WTC11 (cell line): ENCODE data around the gene SMYD3. TPM values are rescaled to one million over a fixed set of nuclear protein-coding genes. Genes with fewer than 3 reads are reported as not detected.

Experiments
- ATAC-seq: fragments of 200-7000 bp; cut with Tn5 transposase; 2 replicates; pipeline ENCODE4 v1.10.0; 2021; ENCODE audit warnings: mild to moderate bottlenecking, moderate library complexity
- CTCF ChIA-PET: fragments of 300-600 bp; sonication (Branson Sonifier 250); formaldehyde crosslinking; loops from one replicate; lab custom pipeline; 2021; ENCODE audit warnings: antibody characterized with exemption; lab: Charles Lee
- POLR2A ChIA-PET: fragments of 350-600 bp; sonication (Branson Sonifier 250); formaldehyde crosslinking; loops from one replicate; lab custom pipeline; 2021; ENCODE audit warnings: antibody characterized with exemption; lab: Charles Lee
- DNase-seq: peaks from one replicate; pipeline ENCODE4 v3.0.0; 2021; ENCODE audit warnings: low spot score
- H3K27ac Mint-ChIP-seq: 2 replicates; pipeline ENCODE4 v1.8.0; 2021; ENCODE audit warnings: mixed read lengths
- H3K27me3 Mint-ChIP-seq: 2 replicates; pipeline ENCODE4 v1.8.0; 2021; ENCODE audit warnings: low read depth, mild to moderate bottlenecking, moderate library complexity, mixed read lengths
- H3K36me3 Mint-ChIP-seq: 2 replicates; pipeline ENCODE4 v1.8.0; 2021; ENCODE audit warnings: mixed read lengths
- H3K4me1 Mint-ChIP-seq: 2 replicates; pipeline ENCODE4 v1.8.0; 2022; ENCODE audit warnings: mixed read lengths
- H3K4me3 Mint-ChIP-seq: 2 replicates; pipeline ENCODE4 v1.8.0; 2021; ENCODE audit warnings: mild to moderate bottlenecking, moderate library complexity, mixed read lengths
- H3K9me3 Mint-ChIP-seq: 2 replicates; pipeline ENCODE4 v1.8.0; 2021; ENCODE audit warnings: mixed read lengths
- CBFB ChIP-seq: sonication (generic); formaldehyde crosslinking; IDR thresholded peaks from 2 replicates; pipeline ENCODE4 v1.8.1; 2022; ENCODE audit warnings: mild to moderate bottlenecking, low read depth, missing genetic modification reagents
- CREM ChIP-seq: sonication (generic); formaldehyde crosslinking; IDR thresholded peaks from 2 replicates; pipeline ENCODE4 v1.8.1; 2022; ENCODE audit warnings: mild to moderate bottlenecking, missing genetic modification reagents, moderate library complexity
- ELF4 ChIP-seq: sonication (generic); formaldehyde crosslinking; IDR thresholded peaks from 2 replicates; pipeline ENCODE4 v1.8.1; 2022; ENCODE audit warnings: low read depth, mild to moderate bottlenecking, moderate library complexity, missing genetic modification reagents
- MXD4 ChIP-seq: fragments of 250-450 bp; sonication (Bioruptor Pico); IDR thresholded peaks from 2 replicates; pipeline ENCODE4 v1.8.0; 2021; ENCODE audit warnings: mild to moderate bottlenecking, moderate library complexity, borderline replicate concordance
- NFE2L1 ChIP-seq: sonication (generic); formaldehyde crosslinking; IDR thresholded peaks from 2 replicates; pipeline ENCODE4 v1.8.1; 2023; ENCODE audit warnings: missing genetic modification reagents
- PRRX2 ChIP-seq: fragments of 250-450 bp; sonication (Bioruptor Pico); IDR thresholded peaks from 2 replicates; pipeline ENCODE4 v1.8.0; 2021; ENCODE audit warnings: mild to moderate bottlenecking
- RELA ChIP-seq: sonication (generic); formaldehyde crosslinking; IDR thresholded peaks from 2 replicates; pipeline ENCODE4 v1.8.1; 2022; ENCODE audit warnings: missing genetic modification reagents, mild to moderate bottlenecking, borderline replicate concordance
- SP1 ChIP-seq: sonication (generic); formaldehyde crosslinking; conservative IDR thresholded peaks from 2 replicates; pipeline ENCODE4 v1.8.1; 2022; ENCODE audit warnings: missing genetic modification reagents
- TCF7 ChIP-seq: sonication (generic); formaldehyde crosslinking; IDR thresholded peaks from 2 replicates; pipeline ENCODE4 v1.8.0; 2022; ENCODE audit warnings: mild to moderate bottlenecking, low read depth, missing genetic modification reagents, moderate library complexity
- TEAD1 ChIP-seq: sonication (generic); formaldehyde crosslinking; IDR thresholded peaks from 2 replicates; pipeline ENCODE4 v1.8.0; 2022; ENCODE audit warnings: mild to moderate bottlenecking, missing genetic modification reagents
- TEAD4 ChIP-seq: sonication (generic); formaldehyde crosslinking; IDR thresholded peaks from 2 replicates; pipeline ENCODE4 v1.8.0; 2022; ENCODE audit warnings: mild to moderate bottlenecking, missing genetic modification reagents
- TP53 ChIP-seq: sonication (generic); formaldehyde crosslinking; IDR thresholded peaks from 2 replicates; pipeline ENCODE4 v1.8.1; 2023; ENCODE audit warnings: mild to moderate bottlenecking, missing genetic modification reagents
- ZNF138 ChIP-seq: sonication (generic); formaldehyde crosslinking; conservative IDR thresholded peaks from 2 replicates; pipeline ENCODE4 v1.8.1; 2022; ENCODE audit warnings: mild to moderate bottlenecking, moderate library complexity, missing genetic modification reagents
- total RNA-seq: library from RNA; stranded (reverse); gene quantifications from 3 replicates; pipeline ENCODE4 v1.2.3, GENCODE V29; 2021
- TF ChIP-seq, protein P1 (sequence below): fragments of 200-600 bp; IDR thresholded peaks from 2 replicates; pipeline ENCODE4 v1.8.0; 2022; ENCODE audit warnings: antibody characterized with exemption
- TF ChIP-seq, protein P2 (sequence below): sonication (generic); formaldehyde crosslinking; IDR thresholded peaks from 2 replicates; pipeline ENCODE4 v1.8.0; 2022; ENCODE audit warnings: mild to moderate bottlenecking, missing genetic modification reagents
- TF ChIP-seq, protein P3 (sequence below): sonication (generic); formaldehyde crosslinking; IDR thresholded peaks from 2 replicates; pipeline ENCODE4 v1.8.1; 2022; ENCODE audit warnings: mild to moderate bottlenecking, missing genetic modification reagents, moderate library complexity, borderline replicate concordance
- TF ChIP-seq, protein P4 (sequence below): sonication (generic); formaldehyde crosslinking; IDR thresholded peaks from 2 replicates; pipeline ENCODE4 v1.8.1; 2023; ENCODE audit warnings: mild to moderate bottlenecking, missing genetic modification reagents, moderate library complexity
- TF ChIP-seq, protein P5 (sequence below): sonication (generic); formaldehyde crosslinking; conservative IDR thresholded peaks from 2 replicates; pipeline ENCODE4 v1.8.1; 2022; ENCODE audit warnings: mild to moderate bottlenecking, missing genetic modification reagents
- TF ChIP-seq, protein P6 (sequence below): fragments of 250-450 bp; sonication (Bioruptor Pico); IDR thresholded peaks from 2 replicates; pipeline ENCODE4 v1.9.0; 2021; ENCODE audit warnings: mild to moderate bottlenecking
- TF ChIP-seq, protein P7 (sequence below): fragments of 250-450 bp; sonication (Bioruptor Pico); IDR thresholded peaks from 2 replicates; pipeline ENCODE4 v1.8.0; 2021; ENCODE audit warnings: mild to moderate bottlenecking
- TF ChIP-seq, protein P8 (sequence below): sonication (generic); formaldehyde crosslinking; IDR thresholded peaks from 2 replicates; pipeline ENCODE4 v1.8.1; 2022; ENCODE audit warnings: mild to moderate bottlenecking, moderate library complexity, missing genetic modification reagents
- TF ChIP-seq, protein P9 (sequence below): sonication (generic); formaldehyde crosslinking; IDR thresholded peaks from 2 replicates; pipeline ENCODE4 v1.8.0; 2023; ENCODE audit warnings: missing genetic modification reagents, mild to moderate bottlenecking, borderline replicate concordance

SMYD3 gene
- total RNA-seq, 1 experiment from 2014 or later, result 21.4 TPM

DNA sequence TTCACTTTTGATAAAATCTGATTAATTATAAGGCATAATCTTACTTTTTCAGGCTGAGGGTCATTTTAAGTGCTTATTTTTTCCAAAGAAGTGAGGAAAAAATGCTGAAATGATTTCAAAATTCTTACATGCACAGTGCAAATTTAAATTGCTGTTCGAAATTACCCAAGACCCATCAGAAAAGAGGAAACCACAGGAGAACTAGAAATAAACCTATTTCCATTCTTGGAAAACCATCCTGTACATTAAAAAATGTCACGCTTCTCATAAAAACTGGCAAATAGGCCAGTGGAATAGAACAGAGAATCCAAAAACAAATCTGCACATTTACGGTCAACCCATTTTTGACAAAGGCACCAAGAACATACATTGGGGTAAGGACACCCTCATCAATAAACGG lies 414.9 kb downstream of the SMYD3 start:
- POLR2A ChIA-PET, result no interaction called here
- CTCF ChIA-PET, result no interaction called here
- Mint-ChIP-seq H3K9me3 (peaks cover 10% of the 10 kb centered on the region), H3K27ac (no peak overlapping the region), H3K36me3 (no peaks in the 10 kb centered on the region), H3K4me3 (no peak overlapping the region), H3K4me1 (0 out of 2 replicates have a peak, but pooled peaks cover 4% of the 10 kb centered on the region)
- ATAC-seq (no peak), DNase-seq (no peak)
- TF ChIP-seq, protein P1, sequence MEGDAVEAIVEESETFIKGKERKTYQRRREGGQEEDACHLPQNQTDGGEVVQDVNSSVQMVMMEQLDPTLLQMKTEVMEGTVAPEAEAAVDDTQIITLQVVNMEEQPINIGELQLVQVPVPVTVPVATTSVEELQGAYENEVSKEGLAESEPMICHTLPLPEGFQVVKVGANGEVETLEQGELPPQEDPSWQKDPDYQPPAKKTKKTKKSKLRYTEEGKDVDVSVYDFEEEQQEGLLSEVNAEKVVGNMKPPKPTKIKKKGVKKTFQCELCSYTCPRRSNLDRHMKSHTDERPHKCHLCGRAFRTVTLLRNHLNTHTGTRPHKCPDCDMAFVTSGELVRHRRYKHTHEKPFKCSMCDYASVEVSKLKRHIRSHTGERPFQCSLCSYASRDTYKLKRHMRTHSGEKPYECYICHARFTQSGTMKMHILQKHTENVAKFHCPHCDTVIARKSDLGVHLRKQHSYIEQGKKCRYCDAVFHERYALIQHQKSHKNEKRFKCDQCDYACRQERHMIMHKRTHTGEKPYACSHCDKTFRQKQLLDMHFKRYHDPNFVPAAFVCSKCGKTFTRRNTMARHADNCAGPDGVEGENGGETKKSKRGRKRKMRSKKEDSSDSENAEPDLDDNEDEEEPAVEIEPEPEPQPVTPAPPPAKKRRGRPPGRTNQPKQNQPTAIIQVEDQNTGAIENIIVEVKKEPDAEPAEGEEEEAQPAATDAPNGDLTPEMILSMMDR, result no peak
- no peak for TF ChIP-seq TCF7
- TF ChIP-seq PRRX2 (CRISPR knock-in tag), result no peak
- TF ChIP-seq TEAD1, result no peak
- TF ChIP-seq, protein P2, sequence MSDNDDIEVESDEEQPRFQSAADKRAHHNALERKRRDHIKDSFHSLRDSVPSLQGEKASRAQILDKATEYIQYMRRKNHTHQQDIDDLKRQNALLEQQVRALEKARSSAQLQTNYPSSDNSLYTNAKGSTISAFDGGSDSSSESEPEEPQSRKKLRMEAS (CRISPR knock-in tag), result no peak
- no peak for TF ChIP-seq ELF4 (CRISPR knock-in tag)
- no peak for TF ChIP-seq MXD4 (CRISPR knock-in tag)
- TF ChIP-seq TP53 (CRISPR knock-in tag), result no peak
- no peak for TF ChIP-seq CBFB (CRISPR knock-in tag)
- TF ChIP-seq, all 79 proteins: peak for 0
- no peaks in the 10 kb centered on the region for H3K27me3 Mint-ChIP-seq

DNA sequence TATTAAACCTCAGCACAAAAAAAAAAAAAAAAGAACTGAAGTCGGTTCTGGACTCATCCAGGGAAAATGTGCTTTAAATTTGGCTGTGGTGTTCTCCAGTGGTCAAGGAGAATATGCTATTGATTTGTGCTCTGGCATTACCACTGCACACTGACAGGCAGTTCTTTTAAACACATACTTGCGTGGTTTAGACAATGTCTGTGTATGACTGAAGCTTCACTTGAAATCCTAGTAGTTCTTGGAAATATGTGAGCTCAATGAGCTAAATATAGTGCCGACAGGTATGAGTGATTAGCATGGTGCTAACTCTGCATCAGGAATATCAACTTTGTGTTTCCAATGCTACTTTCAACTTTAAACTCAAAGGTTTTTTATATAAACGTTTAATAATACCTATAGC lies 415.6 kb downstream of the SMYD3 start:
- Mint-ChIP-seq H3K27me3 (no peaks in the 10 kb centered on the region), H3K36me3 (no peaks in the 10 kb centered on the region), H3K27ac (no peak overlapping the region), H3K4me1 (no peaks in the 10 kb centered on the region), H3K9me3 (peaks cover 15% of the 10 kb centered on the region), H3K4me3 (no peak overlapping the region)
- ChIA-PET CTCF (interaction anchor here (1.1 kb wide), 1 partner anchor 10 kb away, joined by 3 read pairs; no protein-coding TSS in a partner anchor), POLR2A (no interaction called here)
- ATAC-seq (no peak), DNase-seq (no peak)
- TF ChIP-seq, protein P3, sequence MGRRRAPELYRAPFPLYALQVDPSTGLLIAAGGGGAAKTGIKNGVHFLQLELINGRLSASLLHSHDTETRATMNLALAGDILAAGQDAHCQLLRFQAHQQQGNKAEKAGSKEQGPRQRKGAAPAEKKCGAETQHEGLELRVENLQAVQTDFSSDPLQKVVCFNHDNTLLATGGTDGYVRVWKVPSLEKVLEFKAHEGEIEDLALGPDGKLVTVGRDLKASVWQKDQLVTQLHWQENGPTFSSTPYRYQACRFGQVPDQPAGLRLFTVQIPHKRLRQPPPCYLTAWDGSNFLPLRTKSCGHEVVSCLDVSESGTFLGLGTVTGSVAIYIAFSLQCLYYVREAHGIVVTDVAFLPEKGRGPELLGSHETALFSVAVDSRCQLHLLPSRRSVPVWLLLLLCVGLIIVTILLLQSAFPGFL (CRISPR knock-in tag), result no peak
- TF ChIP-seq, protein P4, sequence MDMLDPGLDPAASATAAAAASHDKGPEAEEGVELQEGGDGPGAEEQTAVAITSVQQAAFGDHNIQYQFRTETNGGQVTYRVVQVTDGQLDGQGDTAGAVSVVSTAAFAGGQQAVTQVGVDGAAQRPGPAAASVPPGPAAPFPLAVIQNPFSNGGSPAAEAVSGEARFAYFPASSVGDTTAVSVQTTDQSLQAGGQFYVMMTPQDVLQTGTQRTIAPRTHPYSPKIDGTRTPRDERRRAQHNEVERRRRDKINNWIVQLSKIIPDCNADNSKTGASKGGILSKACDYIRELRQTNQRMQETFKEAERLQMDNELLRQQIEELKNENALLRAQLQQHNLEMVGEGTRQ (CRISPR knock-in tag), result no peak
- TF ChIP-seq, protein P5, sequence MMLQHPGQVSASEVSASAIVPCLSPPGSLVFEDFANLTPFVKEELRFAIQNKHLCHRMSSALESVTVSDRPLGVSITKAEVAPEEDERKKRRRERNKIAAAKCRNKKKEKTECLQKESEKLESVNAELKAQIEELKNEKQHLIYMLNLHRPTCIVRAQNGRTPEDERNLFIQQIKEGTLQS (CRISPR knock-in tag), result no peak
- TF ChIP-seq TEAD4 (no peak), CREM (no peak), ZNF138 (CRISPR knock-in tag) (no peak), RELA (CRISPR knock-in tag) (no peak), NFE2L1 (no peak), SP1 (CRISPR knock-in tag) (no peak)
- TF ChIP-seq, protein P6, sequence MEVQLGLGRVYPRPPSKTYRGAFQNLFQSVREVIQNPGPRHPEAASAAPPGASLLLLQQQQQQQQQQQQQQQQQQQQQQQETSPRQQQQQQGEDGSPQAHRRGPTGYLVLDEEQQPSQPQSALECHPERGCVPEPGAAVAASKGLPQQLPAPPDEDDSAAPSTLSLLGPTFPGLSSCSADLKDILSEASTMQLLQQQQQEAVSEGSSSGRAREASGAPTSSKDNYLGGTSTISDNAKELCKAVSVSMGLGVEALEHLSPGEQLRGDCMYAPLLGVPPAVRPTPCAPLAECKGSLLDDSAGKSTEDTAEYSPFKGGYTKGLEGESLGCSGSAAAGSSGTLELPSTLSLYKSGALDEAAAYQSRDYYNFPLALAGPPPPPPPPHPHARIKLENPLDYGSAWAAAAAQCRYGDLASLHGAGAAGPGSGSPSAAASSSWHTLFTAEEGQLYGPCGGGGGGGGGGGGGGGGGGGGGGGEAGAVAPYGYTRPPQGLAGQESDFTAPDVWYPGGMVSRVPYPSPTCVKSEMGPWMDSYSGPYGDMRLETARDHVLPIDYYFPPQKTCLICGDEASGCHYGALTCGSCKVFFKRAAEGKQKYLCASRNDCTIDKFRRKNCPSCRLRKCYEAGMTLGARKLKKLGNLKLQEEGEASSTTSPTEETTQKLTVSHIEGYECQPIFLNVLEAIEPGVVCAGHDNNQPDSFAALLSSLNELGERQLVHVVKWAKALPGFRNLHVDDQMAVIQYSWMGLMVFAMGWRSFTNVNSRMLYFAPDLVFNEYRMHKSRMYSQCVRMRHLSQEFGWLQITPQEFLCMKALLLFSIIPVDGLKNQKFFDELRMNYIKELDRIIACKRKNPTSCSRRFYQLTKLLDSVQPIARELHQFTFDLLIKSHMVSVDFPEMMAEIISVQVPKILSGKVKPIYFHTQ (CRISPR knock-in tag), result no peak
- TF ChIP-seq, protein P7, sequence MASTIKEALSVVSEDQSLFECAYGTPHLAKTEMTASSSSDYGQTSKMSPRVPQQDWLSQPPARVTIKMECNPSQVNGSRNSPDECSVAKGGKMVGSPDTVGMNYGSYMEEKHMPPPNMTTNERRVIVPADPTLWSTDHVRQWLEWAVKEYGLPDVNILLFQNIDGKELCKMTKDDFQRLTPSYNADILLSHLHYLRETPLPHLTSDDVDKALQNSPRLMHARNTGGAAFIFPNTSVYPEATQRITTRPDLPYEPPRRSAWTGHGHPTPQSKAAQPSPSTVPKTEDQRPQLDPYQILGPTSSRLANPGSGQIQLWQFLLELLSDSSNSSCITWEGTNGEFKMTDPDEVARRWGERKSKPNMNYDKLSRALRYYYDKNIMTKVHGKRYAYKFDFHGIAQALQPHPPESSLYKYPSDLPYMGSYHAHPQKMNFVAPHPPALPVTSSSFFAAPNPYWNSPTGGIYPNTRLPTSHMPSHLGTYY (CRISPR knock-in tag), result no peak
- TF ChIP-seq, protein P8, sequence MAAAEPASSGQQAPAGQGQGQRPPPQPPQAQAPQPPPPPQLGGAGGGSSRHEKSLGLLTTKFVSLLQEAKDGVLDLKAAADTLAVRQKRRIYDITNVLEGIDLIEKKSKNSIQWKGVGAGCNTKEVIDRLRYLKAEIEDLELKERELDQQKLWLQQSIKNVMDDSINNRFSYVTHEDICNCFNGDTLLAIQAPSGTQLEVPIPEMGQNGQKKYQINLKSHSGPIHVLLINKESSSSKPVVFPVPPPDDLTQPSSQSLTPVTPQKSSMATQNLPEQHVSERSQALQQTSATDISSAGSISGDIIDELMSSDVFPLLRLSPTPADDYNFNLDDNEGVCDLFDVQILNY (CRISPR knock-in tag), result no peak
- TF ChIP-seq, protein P9, sequence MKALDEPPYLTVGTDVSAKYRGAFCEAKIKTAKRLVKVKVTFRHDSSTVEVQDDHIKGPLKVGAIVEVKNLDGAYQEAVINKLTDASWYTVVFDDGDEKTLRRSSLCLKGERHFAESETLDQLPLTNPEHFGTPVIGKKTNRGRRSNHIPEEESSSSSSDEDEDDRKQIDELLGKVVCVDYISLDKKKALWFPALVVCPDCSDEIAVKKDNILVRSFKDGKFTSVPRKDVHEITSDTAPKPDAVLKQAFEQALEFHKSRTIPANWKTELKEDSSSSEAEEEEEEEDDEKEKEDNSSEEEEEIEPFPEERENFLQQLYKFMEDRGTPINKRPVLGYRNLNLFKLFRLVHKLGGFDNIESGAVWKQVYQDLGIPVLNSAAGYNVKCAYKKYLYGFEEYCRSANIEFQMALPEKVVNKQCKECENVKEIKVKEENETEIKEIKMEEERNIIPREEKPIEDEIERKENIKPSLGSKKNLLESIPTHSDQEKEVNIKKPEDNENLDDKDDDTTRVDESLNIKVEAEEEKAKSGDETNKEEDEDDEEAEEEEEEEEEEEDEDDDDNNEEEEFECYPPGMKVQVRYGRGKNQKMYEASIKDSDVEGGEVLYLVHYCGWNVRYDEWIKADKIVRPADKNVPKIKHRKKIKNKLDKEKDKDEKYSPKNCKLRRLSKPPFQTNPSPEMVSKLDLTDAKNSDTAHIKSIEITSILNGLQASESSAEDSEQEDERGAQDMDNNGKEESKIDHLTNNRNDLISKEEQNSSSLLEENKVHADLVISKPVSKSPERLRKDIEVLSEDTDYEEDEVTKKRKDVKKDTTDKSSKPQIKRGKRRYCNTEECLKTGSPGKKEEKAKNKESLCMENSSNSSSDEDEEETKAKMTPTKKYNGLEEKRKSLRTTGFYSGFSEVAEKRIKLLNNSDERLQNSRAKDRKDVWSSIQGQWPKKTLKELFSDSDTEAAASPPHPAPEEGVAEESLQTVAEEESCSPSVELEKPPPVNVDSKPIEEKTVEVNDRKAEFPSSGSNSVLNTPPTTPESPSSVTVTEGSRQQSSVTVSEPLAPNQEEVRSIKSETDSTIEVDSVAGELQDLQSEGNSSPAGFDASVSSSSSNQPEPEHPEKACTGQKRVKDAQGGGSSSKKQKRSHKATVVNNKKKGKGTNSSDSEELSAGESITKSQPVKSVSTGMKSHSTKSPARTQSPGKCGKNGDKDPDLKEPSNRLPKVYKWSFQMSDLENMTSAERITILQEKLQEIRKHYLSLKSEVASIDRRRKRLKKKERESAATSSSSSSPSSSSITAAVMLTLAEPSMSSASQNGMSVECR (CRISPR knock-in tag), result no peak
